GM10248 (cell line): ENCODE measurements around the gene CTIF.

ENCODE experiments used
- CTCF ChIA-PET: fragments of 300-600 bp; sonication (Branson Sonifier 250); formaldehyde crosslinking; extraction: SDS; loops from one replicate; lab custom pipeline; 2021; ENCODE audit warnings: antibody characterized with exemption; lab: Yijun Ruan, JAX
- POLR2A ChIA-PET: fragments of 350-650 bp; sonication (Branson Sonifier 250); formaldehyde crosslinking; extraction: SDS; loops from one replicate; lab custom pipeline; 2020; ENCODE audit warnings: antibody characterized with exemption; lab: Yijun Ruan, JAX
- DNase-seq: peaks from one replicate; pipeline ENCODE4 v3.0.0; 2012; ENCODE audit errors: extremely low spot score
- CTCF ChIP-seq: IDR thresholded peaks from 2 replicates; pipeline ENCODE4 v1.5.1; 2012; ENCODE audit warnings: mild to moderate bottlenecking, low read depth; ENCODE audit errors: extremely low read depth, missing control alignments, control extremely low read depth

CTIF gene

DNA sequence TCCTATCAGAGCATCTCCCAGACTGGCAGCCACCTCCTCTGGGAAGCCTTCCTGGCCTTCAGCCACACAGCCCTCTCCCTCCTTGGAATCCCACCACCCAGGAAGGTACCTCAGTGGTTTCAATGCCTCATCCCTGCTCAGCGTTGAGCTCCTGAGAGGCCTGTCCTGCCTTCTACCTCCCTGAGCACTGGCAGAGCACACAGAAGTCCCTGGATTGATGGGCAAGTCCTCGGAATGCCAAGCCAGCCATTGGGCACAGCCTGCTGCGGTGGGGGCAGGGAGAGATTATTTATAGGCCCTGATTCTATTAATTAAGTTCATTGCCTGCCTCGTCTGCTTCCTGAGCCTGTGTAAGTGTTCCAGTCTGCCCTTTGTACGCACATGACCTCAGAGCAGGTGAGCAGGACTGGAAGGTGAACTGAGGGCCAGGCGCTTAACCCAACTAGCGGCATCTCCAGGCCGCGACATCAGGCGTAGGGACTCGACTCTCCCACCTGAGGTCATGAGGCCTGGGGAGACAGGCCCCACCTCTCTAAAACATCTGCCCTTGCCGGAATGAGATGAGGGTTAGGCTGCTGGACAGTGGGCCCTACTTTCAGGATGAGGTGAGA is 348.6 kb downstream of the CTIF start:
- POLR2A ChIA-PET, result no interaction called here
- TF ChIP-seq CTCF, result no peak
- CTCF ChIA-PET, result no interaction called here
- DNase-seq, result no peak

DNA sequence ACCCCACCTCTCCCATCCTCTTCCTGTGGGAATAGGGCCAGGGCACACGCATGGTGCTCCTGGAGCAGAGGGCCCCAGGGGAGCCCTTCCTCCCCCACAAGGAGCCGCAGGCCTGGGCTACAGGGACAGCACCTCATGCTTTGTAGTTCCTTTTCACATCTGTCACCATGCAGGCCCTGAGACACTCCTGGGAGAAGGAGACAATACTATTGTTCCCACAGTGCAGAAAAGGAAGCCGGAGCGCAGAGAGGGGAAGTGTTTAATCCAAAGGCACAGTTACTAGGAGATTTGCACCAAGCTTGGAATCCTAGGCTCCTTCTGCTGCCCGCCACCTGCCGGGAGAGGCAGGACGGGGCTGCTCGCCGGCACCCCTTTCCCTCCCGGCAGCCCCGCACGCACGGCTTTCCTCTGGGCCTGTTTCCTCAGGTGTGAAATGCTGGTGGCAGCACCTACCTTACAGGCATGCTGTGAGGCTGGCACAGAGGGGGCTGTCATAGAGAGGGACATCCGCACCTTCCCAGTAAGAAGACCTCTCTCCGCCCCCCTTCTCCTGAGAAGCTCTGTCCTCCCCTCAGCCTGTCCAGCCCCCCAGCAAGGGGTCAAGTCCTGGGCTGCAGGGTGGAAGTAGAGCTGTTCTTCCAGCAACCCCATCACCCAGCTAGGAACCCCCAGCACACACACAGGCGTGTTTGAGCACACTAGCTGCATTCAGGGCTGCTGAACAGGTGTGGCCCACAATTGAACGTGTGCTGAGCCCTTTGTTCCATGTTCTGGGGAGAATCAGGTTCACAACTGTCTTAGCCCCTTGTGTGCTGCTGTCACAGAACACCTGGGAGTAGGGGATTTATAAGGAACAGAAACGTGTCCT is 349.3 kb downstream of the CTIF start:
- ChIA-PET POLR2A (no interaction called here), CTCF (interaction anchor here (0.7 to 0.9 kb wide), 2 partner anchors 23 to 589 kb away, joined by 3 read pairs; no protein-coding TSS in a partner anchor)
- DNase-seq, result no peak
- TF ChIP-seq CTCF, result no peak

- ChIA-PET CTCF (interaction anchor here (0.7 to 0.9 kb wide), 2 partner anchors 23 to 589 kb away, joined by 3 read pairs; no protein-coding TSS in a partner anchor), POLR2A (no interaction called here)
- DNase-seq, result no peak
- TF ChIP-seq CTCF, result no peak
Observed at GRCh38 chr18:48888773-48889080, 349.9 kb downstream of the CTIF start.

- no peak for TF ChIP-seq CTCF
- POLR2A ChIA-PET, result no interaction called here
- no peak for DNase-seq
- CTCF ChIA-PET, result no interaction called here
Observed at GRCh38 chr18:48889115-48889941, 350.5 kb downstream of the CTIF start.

DNA sequence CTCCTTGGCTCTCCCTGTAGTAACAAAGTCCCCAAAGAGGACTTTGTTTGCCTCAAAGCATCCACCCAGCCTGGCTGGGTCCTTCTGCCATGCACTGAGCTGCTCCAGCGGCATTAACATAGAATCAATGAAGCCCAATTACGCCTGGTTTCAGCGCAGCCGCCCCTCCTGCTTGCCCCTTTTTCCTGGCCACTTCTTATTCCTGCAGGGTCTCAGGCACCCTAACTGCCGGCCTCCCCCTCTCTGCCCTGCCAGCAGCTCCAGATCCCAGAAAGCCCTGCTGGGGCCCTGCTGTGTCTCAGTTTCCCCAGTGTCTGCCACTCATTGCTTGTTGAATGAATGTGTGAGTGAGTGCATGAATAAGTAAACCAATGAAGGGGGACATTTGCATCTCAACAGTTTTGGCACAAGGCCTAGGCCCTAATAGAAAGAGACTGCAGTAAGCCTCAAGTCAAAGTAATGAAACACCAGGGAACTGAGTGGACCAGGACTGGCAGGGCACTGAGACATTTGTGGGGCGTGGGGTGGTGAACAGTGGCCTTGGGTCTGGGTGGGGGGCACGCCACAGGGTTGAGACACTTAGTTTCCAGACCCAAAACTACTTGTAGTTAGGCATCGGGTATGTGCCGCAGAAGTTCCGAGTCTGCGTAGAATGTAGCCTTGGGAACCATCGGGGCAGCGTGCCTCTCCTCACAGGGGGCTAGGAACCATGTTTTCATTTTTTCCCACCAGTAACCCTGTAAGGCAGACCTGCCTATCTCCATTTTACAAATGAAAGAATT is 351.3 kb downstream of the CTIF start:
- TF ChIP-seq CTCF, result no peak
- POLR2A ChIA-PET, result no interaction called here
- no peak for DNase-seq
- CTCF ChIA-PET, result no interaction called here
